Measurements from ENCODE around the gene HAAO. TPM values are rescaled to one million over a fixed set of nuclear protein-coding genes. Genes with fewer than 3 reads are reported as not detected.
"Not testable (repeated sequence)": the region's sequence is repeated elsewhere in the genome, so short reads cannot be mapped to it uniquely, and the experiment has no call there.

Gene HAAO
- total RNA-seq, 1 experiment from 2014 or later, result 8.0 TPM

DNA sequence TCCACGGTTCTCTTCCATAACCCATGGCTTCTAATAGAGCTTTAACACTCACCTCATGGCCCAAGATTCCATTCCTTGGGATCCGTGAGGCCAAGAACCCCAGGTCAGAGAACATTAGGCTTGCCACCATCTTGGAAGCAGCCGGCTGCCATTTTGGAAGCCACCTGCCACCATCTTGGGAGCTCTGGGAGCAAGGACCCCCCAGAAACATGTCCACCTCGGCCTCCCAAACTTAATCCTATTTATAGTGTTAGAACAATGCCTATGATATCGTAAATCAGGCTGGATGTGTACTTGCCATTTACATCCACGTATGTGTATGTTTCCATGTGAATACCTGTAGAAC is 39.9 kb upstream of the HAAO start:
- Mint-ChIP-seq H3K27me3 (ENCODE audit: low read depth) (peaks cover 14% of the 10 kb centered on the region), H3K4me3 (no peak overlapping the region), H3K36me3 (no peaks in the 10 kb centered on the region), H3K9me3 (peaks cover 4% of the 10 kb centered on the region), H3K27ac (no peak overlapping the region), H3K4me1 (0 out of 2 replicates have a peak, but pooled peaks cover 8% of the 10 kb centered on the region)
- ATAC-seq (no peak), DNase-seq (ENCODE audit: low spot score) (no peak)
- TF ChIP-seq ZNF396 (CRISPR knock-in tag; IDR thresholded peaks at IDR 0.05; ENCODE audit: borderline replicate concordance), result no peak
- TF ChIP-seq, protein P1, sequence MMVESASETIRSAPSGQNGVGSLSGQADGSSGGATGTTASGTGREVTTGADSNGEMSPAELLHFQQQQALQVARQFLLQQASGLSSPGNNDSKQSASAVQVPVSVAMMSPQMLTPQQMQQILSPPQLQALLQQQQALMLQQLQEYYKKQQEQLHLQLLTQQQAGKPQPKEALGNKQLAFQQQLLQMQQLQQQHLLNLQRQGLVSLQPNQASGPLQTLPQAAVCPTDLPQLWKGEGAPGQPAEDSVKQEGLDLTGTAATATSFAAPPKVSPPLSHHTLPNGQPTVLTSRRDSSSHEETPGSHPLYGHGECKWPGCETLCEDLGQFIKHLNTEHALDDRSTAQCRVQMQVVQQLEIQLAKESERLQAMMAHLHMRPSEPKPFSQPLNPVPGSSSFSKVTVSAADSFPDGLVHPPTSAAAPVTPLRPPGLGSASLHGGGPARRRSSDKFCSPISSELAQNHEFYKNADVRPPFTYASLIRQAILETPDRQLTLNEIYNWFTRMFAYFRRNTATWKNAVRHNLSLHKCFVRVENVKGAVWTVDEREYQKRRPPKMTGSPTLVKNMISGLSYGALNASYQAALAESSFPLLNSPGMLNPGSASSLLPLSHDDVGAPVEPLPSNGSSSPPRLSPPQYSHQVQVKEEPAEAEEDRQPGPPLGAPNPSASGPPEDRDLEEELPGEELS (CRISPR knock-in tag; IDR thresholded peaks at IDR 0.05), result no peak
- no peak for TF ChIP-seq ZNF219 (CRISPR knock-in tag; IDR thresholded peaks at IDR 0.05; ENCODE audit: borderline replicate concordance)
- no peak for TF ChIP-seq MLX (CRISPR knock-in tag; IDR thresholded peaks at IDR 0.05)
- no peak for TF ChIP-seq CBFB (CRISPR knock-in tag; IDR thresholded peaks at IDR 0.05; ENCODE audit: low read depth)
- TF ChIP-seq ZNF138 (CRISPR knock-in tag; conservative IDR thresholded peaks at IDR 0.05), result no peak
- TF ChIP-seq, protein P2, sequence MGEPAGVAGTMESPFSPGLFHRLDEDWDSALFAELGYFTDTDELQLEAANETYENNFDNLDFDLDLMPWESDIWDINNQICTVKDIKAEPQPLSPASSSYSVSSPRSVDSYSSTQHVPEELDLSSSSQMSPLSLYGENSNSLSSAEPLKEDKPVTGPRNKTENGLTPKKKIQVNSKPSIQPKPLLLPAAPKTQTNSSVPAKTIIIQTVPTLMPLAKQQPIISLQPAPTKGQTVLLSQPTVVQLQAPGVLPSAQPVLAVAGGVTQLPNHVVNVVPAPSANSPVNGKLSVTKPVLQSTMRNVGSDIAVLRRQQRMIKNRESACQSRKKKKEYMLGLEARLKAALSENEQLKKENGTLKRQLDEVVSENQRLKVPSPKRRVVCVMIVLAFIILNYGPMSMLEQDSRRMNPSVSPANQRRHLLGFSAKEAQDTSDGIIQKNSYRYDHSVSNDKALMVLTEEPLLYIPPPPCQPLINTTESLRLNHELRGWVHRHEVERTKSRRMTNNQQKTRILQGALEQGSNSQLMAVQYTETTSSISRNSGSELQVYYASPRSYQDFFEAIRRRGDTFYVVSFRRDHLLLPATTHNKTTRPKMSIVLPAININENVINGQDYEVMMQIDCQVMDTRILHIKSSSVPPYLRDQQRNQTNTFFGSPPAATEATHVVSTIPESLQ (CRISPR knock-in tag; IDR thresholded peaks at IDR 0.05), result no peak
- TF ChIP-seq, protein P3, sequence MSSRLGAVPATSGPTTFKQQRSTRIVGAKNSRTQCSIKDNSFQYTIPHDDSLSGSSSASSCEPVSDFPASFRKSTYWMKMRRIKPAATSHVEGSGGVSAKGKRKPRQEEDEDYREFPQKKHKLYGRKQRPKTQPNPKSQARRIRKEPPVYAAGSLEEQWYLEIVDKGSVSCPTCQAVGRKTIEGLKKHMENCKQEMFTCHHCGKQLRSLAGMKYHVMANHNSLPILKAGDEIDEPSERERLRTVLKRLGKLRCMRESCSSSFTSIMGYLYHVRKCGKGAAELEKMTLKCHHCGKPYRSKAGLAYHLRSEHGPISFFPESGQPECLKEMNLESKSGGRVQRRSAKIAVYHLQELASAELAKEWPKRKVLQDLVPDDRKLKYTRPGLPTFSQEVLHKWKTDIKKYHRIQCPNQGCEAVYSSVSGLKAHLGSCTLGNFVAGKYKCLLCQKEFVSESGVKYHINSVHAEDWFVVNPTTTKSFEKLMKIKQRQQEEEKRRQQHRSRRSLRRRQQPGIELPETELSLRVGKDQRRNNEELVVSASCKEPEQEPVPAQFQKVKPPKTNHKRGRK (CRISPR knock-in tag; IDR thresholded peaks at IDR 0.05; ENCODE audit: borderline replicate concordance), result no peak
- TF ChIP-seq, protein P4, sequence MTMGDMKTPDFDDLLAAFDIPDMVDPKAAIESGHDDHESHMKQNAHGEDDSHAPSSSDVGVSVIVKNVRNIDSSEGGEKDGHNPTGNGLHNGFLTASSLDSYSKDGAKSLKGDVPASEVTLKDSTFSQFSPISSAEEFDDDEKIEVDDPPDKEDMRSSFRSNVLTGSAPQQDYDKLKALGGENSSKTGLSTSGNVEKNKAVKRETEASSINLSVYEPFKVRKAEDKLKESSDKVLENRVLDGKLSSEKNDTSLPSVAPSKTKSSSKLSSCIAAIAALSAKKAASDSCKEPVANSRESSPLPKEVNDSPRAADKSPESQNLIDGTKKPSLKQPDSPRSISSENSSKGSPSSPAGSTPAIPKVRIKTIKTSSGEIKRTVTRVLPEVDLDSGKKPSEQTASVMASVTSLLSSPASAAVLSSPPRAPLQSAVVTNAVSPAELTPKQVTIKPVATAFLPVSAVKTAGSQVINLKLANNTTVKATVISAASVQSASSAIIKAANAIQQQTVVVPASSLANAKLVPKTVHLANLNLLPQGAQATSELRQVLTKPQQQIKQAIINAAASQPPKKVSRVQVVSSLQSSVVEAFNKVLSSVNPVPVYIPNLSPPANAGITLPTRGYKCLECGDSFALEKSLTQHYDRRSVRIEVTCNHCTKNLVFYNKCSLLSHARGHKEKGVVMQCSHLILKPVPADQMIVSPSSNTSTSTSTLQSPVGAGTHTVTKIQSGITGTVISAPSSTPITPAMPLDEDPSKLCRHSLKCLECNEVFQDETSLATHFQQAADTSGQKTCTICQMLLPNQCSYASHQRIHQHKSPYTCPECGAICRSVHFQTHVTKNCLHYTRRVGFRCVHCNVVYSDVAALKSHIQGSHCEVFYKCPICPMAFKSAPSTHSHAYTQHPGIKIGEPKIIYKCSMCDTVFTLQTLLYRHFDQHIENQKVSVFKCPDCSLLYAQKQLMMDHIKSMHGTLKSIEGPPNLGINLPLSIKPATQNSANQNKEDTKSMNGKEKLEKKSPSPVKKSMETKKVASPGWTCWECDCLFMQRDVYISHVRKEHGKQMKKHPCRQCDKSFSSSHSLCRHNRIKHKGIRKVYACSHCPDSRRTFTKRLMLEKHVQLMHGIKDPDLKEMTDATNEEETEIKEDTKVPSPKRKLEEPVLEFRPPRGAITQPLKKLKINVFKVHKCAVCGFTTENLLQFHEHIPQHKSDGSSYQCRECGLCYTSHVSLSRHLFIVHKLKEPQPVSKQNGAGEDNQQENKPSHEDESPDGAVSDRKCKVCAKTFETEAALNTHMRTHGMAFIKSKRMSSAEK (CRISPR knock-in tag; IDR thresholded peaks at IDR 0.05; ENCODE audit: borderline replicate concordance), result no peak
- no peak for TF ChIP-seq ERG (CRISPR knock-in tag; IDR thresholded peaks at IDR 0.05)
- TF ChIP-seq OVOL2 (CRISPR knock-in tag; IDR thresholded peaks at IDR 0.05; ENCODE audit: borderline replicate concordance), result no peak
- TF ChIP-seq, protein P5, sequence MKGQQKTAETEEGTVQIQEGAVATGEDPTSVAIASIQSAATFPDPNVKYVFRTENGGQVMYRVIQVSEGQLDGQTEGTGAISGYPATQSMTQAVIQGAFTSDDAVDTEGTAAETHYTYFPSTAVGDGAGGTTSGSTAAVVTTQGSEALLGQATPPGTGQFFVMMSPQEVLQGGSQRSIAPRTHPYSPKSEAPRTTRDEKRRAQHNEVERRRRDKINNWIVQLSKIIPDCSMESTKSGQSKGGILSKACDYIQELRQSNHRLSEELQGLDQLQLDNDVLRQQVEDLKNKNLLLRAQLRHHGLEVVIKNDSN (CRISPR knock-in tag; IDR thresholded peaks at IDR 0.05), result no peak
- no peak for TF ChIP-seq ZNF317 (CRISPR knock-in tag; IDR thresholded peaks at IDR 0.05; ENCODE audit: borderline replicate concordance, low read depth)
- no peak for TF ChIP-seq ZNF423 (CRISPR knock-in tag; IDR thresholded peaks at IDR 0.05)
- TF ChIP-seq EMX1 (CRISPR knock-in tag; IDR thresholded peaks at IDR 0.05), result no peak
- ChIA-PET POLR2A (no interaction called here), CTCF (interaction anchor here (1.6 to 3.2 kb wide), 2 partner anchors 19 to 97 kb away, joined by 4 to 14 read pairs; no protein-coding TSS in a partner anchor)

- H3K27ac Mint-ChIP-seq; H3K4me3 Mint-ChIP-seq; H3K36me3 Mint-ChIP-seq; H3K9me3 Mint-ChIP-seq; DNase-seq (ENCODE audit: low spot score); H3K4me1 Mint-ChIP-seq; POLR2A ChIA-PET; ATAC-seq: not testable (repeated sequence)
- peaks cover 16% of the 10 kb centered on the region for H3K27me3 Mint-ChIP-seq (ENCODE audit: low read depth)
- CTCF ChIA-PET, result interaction anchor here (0.8 to 3.2 kb wide), 4 partner anchors 18 to 348 kb away, joined by 3 to 14 read pairs (median 5); no protein-coding TSS in a partner anchor
Measured at GRCh38 chr2:42831575-42832288, 39.3 kb upstream of the HAAO start.

Measured in WTC11 (cell line).